RWPE1 (cell line): ENCODE data around the gene MED9.
"Not testable (repeated sequence)": the region's sequence is repeated elsewhere in the genome, so short reads cannot be mapped to it uniquely, and the experiment has no call there.

ENCODE experiments used
- CTCF ChIA-PET: fragments of 350-600 bp; sonication (Branson Sonifier 250); formaldehyde crosslinking; extraction: SDS; loops from one replicate; lab custom pipeline; 2021; lab: Yijun Ruan, JAX
- POLR2A ChIA-PET: fragments of 400-600 bp; formaldehyde crosslinking; extraction: SDS; loops from one replicate; lab custom pipeline; 2020; ENCODE audit warnings: antibody characterized with exemption; ENCODE audit not compliant: low non-redundant PET; lab: Yijun Ruan, JAX
- DNase-seq: peaks from one replicate; pipeline ENCODE4 v3.0.0; 2012; ENCODE audit warnings: low spot score
- H3K27ac ChIP-seq: fragments of 450-650 bp; 2 replicates; pipeline ENCODE4 v1.5.1; 2017
- CTCF ChIP-seq: fragments of 450-650 bp; conservative IDR thresholded peaks from 2 replicates; pipeline ENCODE4 v1.5.1; 2017; ENCODE audit warnings: low read depth, mild to moderate bottlenecking

Gene MED9

GRCh38 chr17:17484451-17484899 is 7.7 kb downstream of the MED9 start:
- TF ChIP-seq CTCF: no peak
- no peak for DNase-seq
- CTCF ChIA-PET: no interaction called here
- POLR2A ChIA-PET: no interaction called here
- peak overlapping the region; percentile 33 for H3K27ac ChIP-seq

- no peak for TF ChIP-seq CTCF
- ChIA-PET POLR2A (no interaction called here), CTCF (no interaction called here)
- DNase-seq: no peak
- H3K27ac ChIP-seq: no peak overlapping the region
Observed at GRCh38 chr17:17485420-17485819, 8.6 kb downstream of the MED9 start.

GRCh38 chr17:17486416-17486815 is 9.6 kb downstream of the MED9 start:
- DNase-seq, H3K27ac ChIP-seq, CTCF ChIA-PET, POLR2A ChIA-PET: not testable (repeated sequence)

GRCh38 chr17:17487998-17488397 is 11.2 kb downstream of the MED9 start:
- DNase-seq: no peak
- ChIA-PET CTCF (no interaction called here), POLR2A (no interaction called here)
- no peak overlapping the region for H3K27ac ChIP-seq
- TF ChIP-seq CTCF: no peak

GRCh38 chr17:17491031-17491471 is 14.3 kb downstream of the MED9 start:
- ChIA-PET POLR2A (no interaction called here), CTCF (interaction anchor here (0.5 to 1.3 kb wide), 3 partner anchors 9 to 136 kb away, joined by 3 to 5 read pairs (median 4); no protein-coding TSS in a partner anchor)
- no peak for TF ChIP-seq CTCF
- H3K27ac ChIP-seq: no peak overlapping the region
- DNase-seq: no peak

- ChIA-PET CTCF (interaction anchor here (0.5 to 0.8 kb wide), 3 partner anchors 10 to 109 kb away, joined by 3 to 6 read pairs (median 4); no protein-coding TSS in a partner anchor), POLR2A (no interaction called here)
- no peak for TF ChIP-seq CTCF
- no peak overlapping the region for H3K27ac ChIP-seq
- no peak for DNase-seq
Observed at GRCh38 chr17:17491546-17491988, 14.8 kb downstream of the MED9 start.

- H3K27ac ChIP-seq: no peak overlapping the region
- no peak for TF ChIP-seq CTCF
- CTCF ChIA-PET: interaction anchor here (0.8 kb wide), 1 partner anchor 76 kb away, joined by 6 read pairs; no protein-coding TSS in a partner anchor
- no peak for DNase-seq
- POLR2A ChIA-PET: no interaction called here
Observed at GRCh38 chr17:17492085-17492484, 15.3 kb downstream of the MED9 start.
